LNCAP (cell line): Measurements from ENCODE around the gene GATA6.
A peak's percentile ranks its signal among the peaks of the same experiment; 100 is the strongest.

Experiments
- TF ChIP-seq, protein P1 (sequence below): fragments of 450-650 bp; IDR thresholded peaks from 2 replicates; pipeline ENCODE4 v1.5.1; 2017; ENCODE audit warnings: mild to moderate bottlenecking

Gene GATA6

DNA sequence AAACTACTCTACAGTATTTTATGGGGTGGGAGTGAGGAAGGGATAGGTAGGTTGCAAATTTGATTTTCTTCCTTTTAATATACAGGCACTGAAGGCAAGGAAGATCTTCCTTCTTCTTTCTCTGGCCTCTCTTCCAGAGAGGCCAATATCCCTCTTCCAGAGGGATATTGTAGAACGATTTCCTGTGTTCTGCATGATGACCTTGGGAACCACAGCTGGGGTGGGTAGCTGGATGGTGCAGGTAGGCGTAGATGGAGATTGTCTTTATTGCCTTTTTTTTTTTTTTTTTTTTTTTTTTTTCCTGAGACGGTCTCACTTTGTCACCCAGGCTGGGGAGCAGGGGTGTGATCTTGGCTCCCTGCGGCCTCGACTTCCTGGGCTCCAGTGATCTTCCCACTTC is 49.4 kb downstream of the GATA6 start:
- TF ChIP-seq, protein P1, sequence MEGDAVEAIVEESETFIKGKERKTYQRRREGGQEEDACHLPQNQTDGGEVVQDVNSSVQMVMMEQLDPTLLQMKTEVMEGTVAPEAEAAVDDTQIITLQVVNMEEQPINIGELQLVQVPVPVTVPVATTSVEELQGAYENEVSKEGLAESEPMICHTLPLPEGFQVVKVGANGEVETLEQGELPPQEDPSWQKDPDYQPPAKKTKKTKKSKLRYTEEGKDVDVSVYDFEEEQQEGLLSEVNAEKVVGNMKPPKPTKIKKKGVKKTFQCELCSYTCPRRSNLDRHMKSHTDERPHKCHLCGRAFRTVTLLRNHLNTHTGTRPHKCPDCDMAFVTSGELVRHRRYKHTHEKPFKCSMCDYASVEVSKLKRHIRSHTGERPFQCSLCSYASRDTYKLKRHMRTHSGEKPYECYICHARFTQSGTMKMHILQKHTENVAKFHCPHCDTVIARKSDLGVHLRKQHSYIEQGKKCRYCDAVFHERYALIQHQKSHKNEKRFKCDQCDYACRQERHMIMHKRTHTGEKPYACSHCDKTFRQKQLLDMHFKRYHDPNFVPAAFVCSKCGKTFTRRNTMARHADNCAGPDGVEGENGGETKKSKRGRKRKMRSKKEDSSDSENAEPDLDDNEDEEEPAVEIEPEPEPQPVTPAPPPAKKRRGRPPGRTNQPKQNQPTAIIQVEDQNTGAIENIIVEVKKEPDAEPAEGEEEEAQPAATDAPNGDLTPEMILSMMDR = no peak

- TF ChIP-seq, protein P1 = peak; percentile 23; the same call in 1 of the 2 replicates
Observed at GRCh38 chr18:22219568-22220355, 50.4 kb downstream of the GATA6 start.

- TF ChIP-seq, protein P1 = no peak
Observed at GRCh38 chr18:22221350-22221749, 52.0 kb downstream of the GATA6 start.

GRCh38 chr18:22223254-22223964 is 54.0 kb downstream of the GATA6 start:
- TF ChIP-seq, protein P1 = no peak

DNA sequence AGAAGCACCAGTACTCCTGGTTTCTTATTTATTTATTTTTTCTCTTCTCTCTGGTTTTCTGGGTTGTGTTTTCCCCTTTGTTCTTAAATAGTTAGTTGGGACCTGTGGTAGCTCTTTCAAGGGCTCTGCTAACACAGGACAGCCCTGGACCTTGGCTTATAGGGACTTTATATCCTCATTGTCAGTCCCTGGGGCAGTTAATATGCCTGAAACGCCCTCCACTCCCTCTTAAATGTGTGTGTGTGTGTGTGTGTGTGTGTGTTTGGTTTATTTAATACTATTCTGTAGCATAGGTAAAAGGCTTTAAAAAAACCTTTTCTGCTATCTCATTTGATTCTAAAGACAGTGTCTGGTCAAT is 54.6 kb downstream of the GATA6 start:
- TF ChIP-seq, protein P1 = no peak

DNA sequence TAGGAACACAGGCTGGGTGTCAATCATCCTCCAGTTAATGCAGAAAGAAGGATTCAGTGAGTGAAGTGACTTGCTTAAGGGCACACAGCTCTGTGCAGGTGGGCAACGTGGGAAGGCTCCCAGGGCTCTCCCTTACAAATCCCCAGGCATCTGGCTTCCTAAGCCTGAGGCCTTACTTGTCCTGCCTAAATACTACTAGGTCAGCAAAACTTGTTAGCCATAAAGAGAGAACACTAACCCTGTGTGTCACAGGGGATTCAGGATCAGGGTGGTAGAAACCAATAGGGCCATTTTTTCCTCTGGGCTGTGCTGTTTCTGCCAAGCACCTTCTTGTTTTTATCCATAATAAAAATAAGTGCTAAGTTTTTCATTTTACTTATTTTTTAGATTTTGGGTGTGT is 55.0 kb downstream of the GATA6 start:
- TF ChIP-seq, protein P1 = no peak

DNA sequence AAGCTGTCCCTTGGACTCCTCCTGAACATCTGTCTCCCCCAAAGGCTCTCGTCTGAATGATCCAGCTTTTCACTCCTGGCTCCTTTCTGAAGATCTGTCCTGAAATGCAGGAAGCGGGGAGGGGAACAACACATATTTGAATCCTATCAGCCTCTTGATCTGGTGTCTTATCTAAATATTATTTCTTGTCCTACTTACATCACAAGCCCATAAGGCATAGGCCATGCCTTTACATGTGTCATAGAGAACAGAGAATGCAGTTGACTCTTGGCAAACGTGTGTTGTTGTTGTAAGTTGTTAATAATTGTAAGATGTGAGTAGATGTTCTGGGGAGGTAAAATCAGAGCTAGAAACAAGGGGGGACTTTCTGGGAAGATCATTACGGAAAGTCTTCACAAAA is 57.4 kb downstream of the GATA6 start:
- TF ChIP-seq, protein P1 = no peak
